GM12878 (cell line): ENCODE results near the gene NECTIN1. TPM values are rescaled to one million over a fixed set of nuclear protein-coding genes. Genes with fewer than 3 reads are reported as not detected.

Source experiments
- ATAC-seq: fragments of 200-7000 bp; cut with Tn5 transposase; 3 replicates; pipeline ENCODE4 v1.9.1; 2020; ENCODE audit warnings: mild to moderate bottlenecking, moderate library complexity
- BruUV-seq: library from RNA; stranded (reverse); fragments of 400-500 nt; replicated peaks from 2 replicates; lab custom pipeline; 2021; lab: Mats Ljungman, UMichigan
- CTCF ChIA-PET: fragments of 300-600 bp; sonication (Branson Sonifier 250); formaldehyde crosslinking; extraction: SDS; loops from one replicate; lab custom pipeline; 2021; ENCODE audit warnings: inconsistent platforms; lab: Yijun Ruan, JAX
- POLR2A ChIA-PET: fragments of 350-600 bp; formaldehyde crosslinking; extraction: SDS; loops from one replicate; lab custom pipeline; 2021; ENCODE audit warnings: inconsistent platforms; lab: Charles Lee
- RAD21 ChIA-PET: fragments of 300-600 bp; sonication (Branson Sonifier 250); formaldehyde crosslinking; loops from one replicate; lab custom pipeline; 2023; ENCODE audit warnings: antibody characterized with exemption; ENCODE audit not compliant: unreplicated experiment; lab: Charles Lee
- SMC1A ChIA-PET: fragments of 300-600 bp; sonication (Branson Sonifier 250); formaldehyde crosslinking; loops from one replicate; lab custom pipeline; 2023; ENCODE audit not compliant: unreplicated experiment, uncharacterized antibody; lab: Charles Lee
- DNase-seq: peaks from one replicate; pipeline ENCODE4 v3.0.0-alpha.2; 2011; ENCODE audit warnings: low read depth, low spot score
- FAIRE-seq: peaks from 3 replicates; lab custom pipeline; 2011; peaks lifted over from hg19 to GRCh38; lab: Jason Lieb, UNC
- H2AFZ ChIP-seq: 2 replicates; pipeline ENCODE4 v1.6.0; 2011; ENCODE audit warnings: low read depth, low read length, control low read depth; ENCODE audit not compliant: control insufficient read depth
- H3K27ac ChIP-seq: 2 replicates; pipeline ENCODE4 v1.5.1; 2011; ENCODE audit warnings: control low read depth; ENCODE audit not compliant: control insufficient read depth, insufficient read depth
- H3K27me3 ChIP-seq, 2 experiments: replicated peaks in 1 of 2; 2 replicates each; pipeline versions ENCODE4 v1.6.0 to v1.6.1; 2011; ENCODE audit warnings: low read length in 1 of 2; ENCODE audit not compliant: control insufficient read depth in 2 of 2, insufficient read depth in 2 of 2
- H3K36me3 ChIP-seq, 2 experiments: 2 replicates each; pipeline ENCODE4 v1.5.1; 2011; ENCODE audit warnings: low read length in 1 of 2; ENCODE audit not compliant: control insufficient read depth in 2 of 2, insufficient read depth in 2 of 2
- H3K4me1 ChIP-seq: 2 replicates; pipeline ENCODE4 v1.6.1; 2011; ENCODE audit warnings: mild to moderate bottlenecking, low read length, moderate library complexity, mixed read lengths; ENCODE audit not compliant: control insufficient read depth, insufficient read depth
- H3K4me2 ChIP-seq: 2 replicates; pipeline ENCODE4 v1.6.0; 2011; ENCODE audit warnings: control low read depth; ENCODE audit not compliant: control insufficient read depth, insufficient read depth
- H3K4me3 ChIP-seq: fragments of 200-600 bp; sonication (generic); 2 replicates; pipeline ENCODE4 v1.5.1; 2016
- H3K79me2 ChIP-seq: 2 replicates; pipeline ENCODE4 v1.6.0; 2011; ENCODE audit warnings: low read length; ENCODE audit not compliant: control insufficient read depth, insufficient read depth
- H3K9ac ChIP-seq: 2 replicates; pipeline ENCODE4 v1.8.0; 2011; ENCODE audit warnings: low read length, control low read depth, mixed read lengths; ENCODE audit not compliant: control insufficient read depth, insufficient read depth
- H3K9me3 ChIP-seq: replicated peaks from 3 replicates; pipeline ENCODE4 v1.5.1; 2011; ENCODE audit warnings: mild to moderate bottlenecking, low read length; ENCODE audit not compliant: control insufficient read depth, insufficient read depth
- H4K20me1 ChIP-seq: 2 replicates; pipeline ENCODE4 v1.6.0; 2011; ENCODE audit not compliant: control insufficient read depth, insufficient read depth
- BCL11A ChIP-seq: IDR thresholded peaks from 2 replicates; pipeline ENCODE4 v1.6.1; 2011; ENCODE audit warnings: low read depth, low read length
- CHD2 ChIP-seq: IDR thresholded peaks from 2 replicates; pipeline ENCODE4 v1.6.1; 2011; ENCODE audit warnings: low read depth, low read length, improper control_type of control experiment, borderline replicate concordance
- KDM1A ChIP-seq: fragments of 200-600 bp; sonication (generic); IDR thresholded peaks from 2 replicates; pipeline ENCODE4 v1.6.1; 2016; ENCODE audit warnings: borderline replicate concordance
- LARP7 ChIP-seq: fragments of 450-650 bp; IDR thresholded peaks from 2 replicates; pipeline ENCODE4 v1.6.1; 2017; ENCODE audit warnings: mild to moderate bottlenecking
- MLLT1 ChIP-seq: fragments of 450-650 bp; IDR thresholded peaks from 2 replicates; pipeline ENCODE4 v1.6.1; 2016; ENCODE audit warnings: mild to moderate bottlenecking
- NR2C2 ChIP-seq: IDR thresholded peaks from 2 replicates; pipeline ENCODE4 v1.6.1; 2011; ENCODE audit warnings: borderline replicate concordance, low read depth; ENCODE audit not compliant: control insufficient read depth, insufficient read length
- NRF1 ChIP-seq: conservative IDR thresholded peaks from 2 replicates; pipeline ENCODE4 v1.6.1; 2011; ENCODE audit warnings: mild to moderate bottlenecking, low read depth, low read length, improper control_type of control experiment
- YY1 ChIP-seq: IDR thresholded peaks from 2 replicates; pipeline ENCODE4 v1.6.1; 2011; ENCODE audit warnings: low read depth, mild to moderate bottlenecking, low read length
- ZBTB40 ChIP-seq: fragments of 450-650 bp; IDR thresholded peaks from 2 replicates; pipeline ENCODE4 v1.6.1; 2016; ENCODE audit warnings: mild to moderate bottlenecking, moderate library complexity, borderline replicate concordance
- ZNF592 ChIP-seq: fragments of 450-650 bp; IDR thresholded peaks from 2 replicates; pipeline ENCODE4 v1.6.1; 2017; ENCODE audit warnings: mild to moderate bottlenecking, moderate library complexity
- WGBS: methylation state at CpG from one replicate; pipeline ENCODE4 v1.1.6; 2016; ENCODE audit warnings: low lambda C conversion rate; ENCODE audit not compliant: insufficient replicate concordance, insufficient coverage; ENCODE audit errors: missing lambda C conversion rate; 5-methylcytosine and 5-hydroxymethylcytosine counted together
- in situ Hi-C: fragments of 300-500 bp; cut with MboI; formaldehyde crosslinking; loops from 9 replicates; pipeline ENCODE4 v1.14.3; 2018; ENCODE audit warnings: mixed read lengths
- intact Hi-C: fragments of 100-400 bp; cut with micrococcal nuclease; formaldehyde crosslinking; loops from one replicate; pipeline ENCODE4 v1.14.2; 2022; ENCODE audit not compliant: unreplicated experiment
- polyA plus RNA-seq, 11 experiments: library from polyadenylated mRNA; depleted of rRNA in 4 of 11; unstranded in 6 of 11; stranded (reverse) in 5 of 11; fragments of >200 nt; fragmentation: Nextera tagmentation in 4 of 11; fragmentation: Illumina TruSeq in 1 of 11; extraction: Ambion mirVana in 4 of 11; extraction: Trizol in 1 of 11; gene quantifications; 1 replicate in 1 of 11; 2 replicates in 10 of 11; pipeline versions ENCODE4 v1.2.1 to v1.2.3, GENCODE V29; 2011 to 2016; ENCODE audit warnings: inconsistent platforms in 2 of 11, missing spikeins in 2 of 11, low read depth in 1 of 11
- total RNA-seq, 4 experiments: library from RNA; depleted of rRNA in 3 of 4; stranded (reverse); fragments of >200 nt in 3 of 4; fragmentation: Illumina TruSeq in 1 of 4; extraction: Trizol in 1 of 4; gene quantifications; 2 replicates each; pipeline versions ENCODE4 v1.2.1 to v1.2.3, GENCODE V29; 2013 to 2021

Gene NECTIN1
- total and polyA plus RNA-seq, 10 of the 15 experiments (the other 5 are each of a cell fraction or from before 2014, with no cell fraction given): 0.97 to 9.2 (median 2.3) TPM

GRCh38 chr11:119638851-119639250, 90.1 kb downstream of the NECTIN1 start:
- H3K4me3 ChIP-seq: no peak overlapping the region
- H3K4me1 ChIP-seq: no peaks in the 10 kb centered on the region
- no peaks in the 10 kb centered on the region for H3K79me2 ChIP-seq
- SMC1A ChIA-PET: no interaction called here
- H3K27me3 ChIP-seq: no peaks in the 10 kb centered on the region; a peak in 3 of 4 replicates
- no peaks in the 10 kb centered on the region for H3K9me3 ChIP-seq
- WGBS: 27% methylated on average over 11 of the region's 11 CpGs
- no peak overlapping the region for H3K9ac ChIP-seq
- no peak overlapping the region for H3K27ac ChIP-seq
- H3K4me2 ChIP-seq: no peak overlapping the region
- TF ChIP-seq ZNF592 (no peak), BCL11A (no peak), ZBTB40 (no peak), YY1 (no peak), NRF1 (no peak), NR2C2 (no peak), MLLT1 (no peak), LARP7 (no peak), CHD2 (no peak), KDM1A (no peak)
- no peak overlapping the region for H2AFZ ChIP-seq
- RAD21 ChIA-PET: interaction anchor here (0.6 kb wide), 1 partner anchor 50 kb away, joined by 3 read pairs; no protein-coding TSS in a partner anchor
- no peaks in the 10 kb centered on the region for H3K36me3 ChIP-seq
- no peaks in the 10 kb centered on the region for H4K20me1 ChIP-seq
- intact Hi-C loops (no loop called here), in situ Hi-C loops (no loop called here)
- no peak for DNase-seq
- FAIRE-seq: no peak
- CTCF ChIA-PET: interaction anchor here (0.6 to 4.0 kb wide), 3 partner anchors 13 to 366 kb away, joined by 3 to 14 read pairs (median 3); no protein-coding TSS in a partner anchor
- no peak for ATAC-seq
- no TSS peak for BruUV-seq
- POLR2A ChIA-PET: no interaction called here
